Renal cortical epithelial cell (primary cell): Measurements from ENCODE around the gene TARBP2. TPM values are rescaled to one million over a fixed set of nuclear protein-coding genes. Genes with fewer than 3 reads are reported as not detected.

Experiments
- DNase-seq: peaks from one replicate; pipeline ENCODE4 v3.0.0-alpha.2; 2011; ENCODE audit warnings: low read depth
- total RNA-seq: library from RNA; depleted of rRNA; stranded (reverse); fragments of >200 nt; gene quantifications from 2 replicates; pipeline ENCODE4 v1.2.3, GENCODE V29; 2014

Gene TARBP2
- total RNA-seq, 1 donor from 2014 or later: 28.8 TPM

- DNase-seq: no peak
These were observed 51.6 kb downstream of the TARBP2 start for GRCh38 chr12:53552361-53553327.

Other genes starting within 250 kb of the TARBP2 start
- gene ESPL1, start 233.0 kb upstream of the TARBP2 start, total RNA-seq: 0.70 and 2.4 TPM in 2 replicates
- 323 and 327 TPM in 2 replicates for gene PFDN5, start 205.7 kb upstream of the TARBP2 start, total RNA-seq
- 28.4 and 42.9 TPM in 2 replicates for gene MYG1, start 201.6 kb upstream of the TARBP2 start, total RNA-seq
- gene AAAS, start 179.7 kb upstream of the TARBP2 start, total RNA-seq: 40.1 and 40.3 TPM in 2 replicates
- gene SP7, start 164.9 kb upstream of the TARBP2 start, total RNA-seq: not detected in 2 replicates
- 33.3 and 51.7 TPM in 2 replicates for gene SP1, start 121.1 kb upstream of the TARBP2 start, total RNA-seq
- gene AMHR2, start 77.4 kb upstream of the TARBP2 start, total RNA-seq: not detected in 2 replicates
- gene PRR13, start 59.5 kb upstream of the TARBP2 start, total RNA-seq: 34.7 and 45.1 TPM in 2 replicates
- gene PCBP2, start 49.2 kb upstream of the TARBP2 start, total RNA-seq: 217 and 526 TPM in 2 replicates
- 2.3 and 18.7 TPM in 2 replicates for gene MAP3K12, start 1.8 kb upstream of the TARBP2 start, total RNA-seq
- not detected in 2 replicates for gene NPFF, start 6.2 kb downstream of the TARBP2 start, total RNA-seq
- gene ATF7, start 125.1 kb downstream of the TARBP2 start, total RNA-seq: 7.3 and 12.8 TPM in 2 replicates
- 102 and 104 TPM in 2 replicates for gene ATP5MC2, start 174.8 kb downstream of the TARBP2 start, total RNA-seq
- gene CALCOCO1, start 226.2 kb downstream of the TARBP2 start, total RNA-seq: 70.5 and 129 TPM in 2 replicates